Measurements from ENCODE around the gene ARID1B.

ARID1B gene

DNA sequence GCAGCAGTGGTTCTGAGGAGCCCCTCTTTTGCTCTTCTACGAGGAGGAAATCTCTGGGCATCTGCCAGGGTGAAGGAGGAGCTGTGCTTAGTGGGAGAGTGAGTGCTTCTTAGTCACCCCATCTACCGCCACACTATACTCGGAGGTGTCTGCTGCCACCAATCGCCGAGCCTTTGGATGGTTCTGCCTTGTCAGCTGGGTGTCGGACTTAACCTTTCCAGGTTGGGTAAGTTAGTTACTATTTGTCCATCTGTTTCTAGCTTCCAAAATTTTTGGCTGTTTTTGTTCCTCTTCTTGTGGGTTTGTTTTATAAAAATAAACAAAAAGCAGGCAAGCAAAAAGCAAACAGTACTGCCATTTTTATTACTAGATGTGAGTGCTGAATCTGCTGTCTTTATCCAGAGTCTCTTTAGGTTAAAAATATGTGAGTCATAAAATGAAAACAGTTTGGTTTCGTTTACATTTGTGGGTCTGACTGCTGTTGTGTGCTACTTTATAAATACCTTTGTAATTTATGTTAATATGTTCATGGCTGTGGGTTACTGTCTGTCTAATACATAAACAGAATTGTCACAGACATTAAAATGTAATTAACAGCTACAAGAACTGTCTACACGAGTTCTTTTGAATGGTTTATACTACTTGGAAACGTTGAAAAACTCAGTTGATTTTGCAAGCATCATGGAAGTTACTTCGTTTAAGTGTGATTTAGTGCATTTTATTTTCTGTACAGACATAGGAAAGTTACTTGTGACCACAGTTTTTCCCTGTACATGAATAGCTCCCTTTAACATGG, 89.2 kb downstream of the ARID1B start:
- TF ChIP-seq, protein P1, sequence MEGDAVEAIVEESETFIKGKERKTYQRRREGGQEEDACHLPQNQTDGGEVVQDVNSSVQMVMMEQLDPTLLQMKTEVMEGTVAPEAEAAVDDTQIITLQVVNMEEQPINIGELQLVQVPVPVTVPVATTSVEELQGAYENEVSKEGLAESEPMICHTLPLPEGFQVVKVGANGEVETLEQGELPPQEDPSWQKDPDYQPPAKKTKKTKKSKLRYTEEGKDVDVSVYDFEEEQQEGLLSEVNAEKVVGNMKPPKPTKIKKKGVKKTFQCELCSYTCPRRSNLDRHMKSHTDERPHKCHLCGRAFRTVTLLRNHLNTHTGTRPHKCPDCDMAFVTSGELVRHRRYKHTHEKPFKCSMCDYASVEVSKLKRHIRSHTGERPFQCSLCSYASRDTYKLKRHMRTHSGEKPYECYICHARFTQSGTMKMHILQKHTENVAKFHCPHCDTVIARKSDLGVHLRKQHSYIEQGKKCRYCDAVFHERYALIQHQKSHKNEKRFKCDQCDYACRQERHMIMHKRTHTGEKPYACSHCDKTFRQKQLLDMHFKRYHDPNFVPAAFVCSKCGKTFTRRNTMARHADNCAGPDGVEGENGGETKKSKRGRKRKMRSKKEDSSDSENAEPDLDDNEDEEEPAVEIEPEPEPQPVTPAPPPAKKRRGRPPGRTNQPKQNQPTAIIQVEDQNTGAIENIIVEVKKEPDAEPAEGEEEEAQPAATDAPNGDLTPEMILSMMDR (IDR thresholded peaks at IDR 0.05; ENCODE audit: control extremely low read depth, extremely low read depth, low read depth, missing control alignments), result peak; percentile 44
- ChIA-PET POLR2A (no interaction called here), CTCF (interaction anchor here (0.9 to 3.5 kb wide), 7 partner anchors 9 to 75 kb away, joined by 3 to 24 read pairs (median 8); no protein-coding TSS in a partner anchor)
- DNase-seq (ENCODE audit: extremely low spot score), result peak; percentile 36

- TF ChIP-seq, protein P1 (IDR thresholded peaks at IDR 0.05; ENCODE audit: control extremely low read depth, extremely low read depth, low read depth, missing control alignments), result no peak
- ChIA-PET CTCF (interaction anchor here (0.9 to 3.5 kb wide), 7 partner anchors 9 to 74 kb away, joined by 3 to 24 read pairs (median 5); no protein-coding TSS in a partner anchor), POLR2A (no interaction called here)
- no peak for DNase-seq (ENCODE audit: extremely low spot score)
These were observed 89.9 kb downstream of the ARID1B start for GRCh38 chr6:156867121-156867520.

GRCh38 chr6:156868385-156868784, 91.2 kb downstream of the ARID1B start:
- TF ChIP-seq, protein P1 (IDR thresholded peaks at IDR 0.05; ENCODE audit: control extremely low read depth, extremely low read depth, low read depth, missing control alignments), result no peak
- ChIA-PET POLR2A (no interaction called here), CTCF (interaction anchor here (0.7 to 3.5 kb wide), 6 partner anchors 7 to 36 kb away, joined by 3 to 24 read pairs (median 4); no protein-coding TSS in a partner anchor)
- DNase-seq (ENCODE audit: extremely low spot score), result no peak

DNA sequence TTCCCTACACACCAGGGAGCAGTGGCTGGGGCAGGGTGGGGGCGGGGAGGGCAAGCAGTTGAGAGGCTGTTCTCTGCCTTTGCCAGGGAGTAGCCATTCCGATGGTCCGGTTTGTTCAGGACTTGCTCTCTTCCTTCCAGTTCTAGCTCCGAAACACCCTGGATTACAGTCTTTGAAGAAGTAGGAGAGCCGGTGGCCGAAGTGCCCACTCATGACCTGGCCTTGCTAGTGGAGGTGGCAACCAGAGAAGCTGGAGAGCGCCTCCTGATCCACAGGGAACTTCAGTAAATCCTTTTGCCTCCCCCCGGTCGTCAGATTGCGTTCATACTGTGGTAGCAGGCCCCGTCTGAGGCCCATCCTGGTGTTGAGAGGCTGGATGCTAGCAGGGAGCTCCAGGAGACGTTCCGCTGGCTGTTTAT, 92.8 kb downstream of the ARID1B start:
- TF ChIP-seq, protein P1 (IDR thresholded peaks at IDR 0.05; ENCODE audit: control extremely low read depth, extremely low read depth, low read depth, missing control alignments), result no peak
- no peak for DNase-seq (ENCODE audit: extremely low spot score)
- ChIA-PET POLR2A (no interaction called here), CTCF (interaction anchor here (1.2 to 2.0 kb wide), 6 partner anchors 8 to 232 kb away, joined by 3 to 7 read pairs (median 4); no protein-coding TSS in a partner anchor)

DNA sequence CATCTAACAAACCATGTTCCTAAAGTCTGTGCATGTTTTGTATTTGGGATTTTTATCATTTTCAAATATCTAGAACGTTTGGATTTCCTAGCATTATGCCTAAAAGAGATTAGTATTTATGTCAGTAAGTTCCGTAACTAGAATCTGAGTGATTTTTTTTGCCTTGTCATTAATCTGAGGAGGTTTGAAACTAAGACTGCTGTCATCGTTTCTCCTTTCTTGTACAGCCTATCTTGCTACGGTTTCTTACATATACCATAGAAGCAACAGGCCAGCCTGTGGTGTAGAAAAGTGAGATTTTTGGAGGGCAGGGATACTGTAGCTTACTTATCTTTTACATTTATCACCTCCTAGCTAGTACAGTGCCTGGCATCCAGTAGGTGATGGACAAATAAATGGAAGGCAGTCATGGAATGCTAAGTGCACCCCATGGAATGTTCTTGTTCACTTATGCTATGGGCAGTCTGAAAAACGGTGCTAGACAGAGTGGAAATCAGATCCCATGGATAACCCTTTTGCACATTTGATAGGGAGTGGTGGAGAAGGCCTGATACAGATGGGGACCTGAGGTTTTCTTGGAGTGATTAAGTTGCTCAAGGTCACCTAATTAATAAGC, 93.9 kb downstream of the ARID1B start:
- POLR2A ChIA-PET, result no interaction called here
- DNase-seq (ENCODE audit: extremely low spot score), result no peak
- CTCF ChIA-PET, result interaction anchor here (1.2 to 2.0 kb wide), 4 partner anchors 9 to 233 kb away, joined by 3 to 7 read pairs (median 5); no protein-coding TSS in a partner anchor

GRCh38 chr6:156872903-156873302, 95.7 kb downstream of the ARID1B start:
- POLR2A ChIA-PET, result no interaction called here
- CTCF ChIA-PET, result no interaction called here
- TF ChIP-seq, protein P1 (IDR thresholded peaks at IDR 0.05; ENCODE audit: control extremely low read depth, extremely low read depth, low read depth, missing control alignments), result no peak
- DNase-seq (ENCODE audit: extremely low spot score), result no peak

More for the DNA sequence above, 93.9 kb downstream of the ARID1B start:
- TF ChIP-seq, protein P1 (IDR thresholded peaks at IDR 0.05; ENCODE audit: control extremely low read depth, extremely low read depth, low read depth, missing control alignments), result no peak

Data from GM10248 (cell line).